Activated effector memory CD4-positive, alpha-beta T cell treated with anti-CD3 and anti-CD28 coated beads, Interleukin-2, amount 50 U/mL, for 16 hours (primary cell): ENCODE measurements around the gene OBSCN.

ENCODE experiments used
- DNase-seq: peaks from one replicate; pipeline ENCODE4 v3.0.0-alpha.2; 2020

The OBSCN gene

GRCh38 chr1:228392111-228392936 is 184.5 kb downstream of the OBSCN start:
- DNase-seq: peak; percentile 56

GRCh38 chr1:228393268-228393701 is 185.4 kb downstream of the OBSCN start:
- DNase-seq: peak; percentile 58

DNA sequence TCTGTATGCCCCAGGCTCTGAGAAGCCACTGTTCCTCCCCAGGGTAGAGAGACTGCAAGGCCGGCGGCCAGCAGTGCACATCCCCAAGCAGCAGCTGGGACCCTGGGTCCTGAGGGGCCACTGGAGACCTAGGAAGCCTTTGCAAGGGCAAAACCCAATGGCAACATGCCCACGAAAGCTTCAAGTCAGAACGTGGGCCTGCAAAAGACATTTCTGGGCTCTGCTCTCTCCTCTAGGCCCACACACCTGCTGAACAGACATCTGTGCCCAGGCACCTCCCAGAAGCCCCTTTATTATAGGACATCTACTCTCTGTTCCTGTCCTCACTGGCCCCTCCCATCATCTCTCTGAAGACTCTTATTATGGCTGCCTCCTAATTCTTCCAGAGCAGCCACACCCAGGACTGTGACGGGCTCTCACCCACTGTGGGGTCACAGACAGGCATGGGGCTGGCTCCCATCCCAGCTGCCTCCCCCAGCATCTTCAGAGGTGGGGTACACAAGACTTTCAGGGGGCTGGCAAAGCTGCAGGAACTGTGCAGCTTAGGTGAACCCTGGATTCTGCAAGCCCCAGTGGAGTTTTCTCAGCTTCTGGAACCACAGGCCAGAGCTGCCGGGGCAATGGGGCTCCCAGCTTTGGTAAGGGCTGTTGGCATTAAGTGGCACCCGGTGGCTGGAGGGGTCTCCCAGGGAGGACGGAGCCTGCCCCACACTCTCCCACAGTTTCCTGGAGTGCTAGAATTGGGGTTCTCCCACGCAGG is 186.1 kb downstream of the OBSCN start:
- DNase-seq: peak; percentile 59

GRCh38 chr1:228394571-228395394 is 186.9 kb downstream of the OBSCN start:
- DNase-seq: peak; percentile 59

DNA sequence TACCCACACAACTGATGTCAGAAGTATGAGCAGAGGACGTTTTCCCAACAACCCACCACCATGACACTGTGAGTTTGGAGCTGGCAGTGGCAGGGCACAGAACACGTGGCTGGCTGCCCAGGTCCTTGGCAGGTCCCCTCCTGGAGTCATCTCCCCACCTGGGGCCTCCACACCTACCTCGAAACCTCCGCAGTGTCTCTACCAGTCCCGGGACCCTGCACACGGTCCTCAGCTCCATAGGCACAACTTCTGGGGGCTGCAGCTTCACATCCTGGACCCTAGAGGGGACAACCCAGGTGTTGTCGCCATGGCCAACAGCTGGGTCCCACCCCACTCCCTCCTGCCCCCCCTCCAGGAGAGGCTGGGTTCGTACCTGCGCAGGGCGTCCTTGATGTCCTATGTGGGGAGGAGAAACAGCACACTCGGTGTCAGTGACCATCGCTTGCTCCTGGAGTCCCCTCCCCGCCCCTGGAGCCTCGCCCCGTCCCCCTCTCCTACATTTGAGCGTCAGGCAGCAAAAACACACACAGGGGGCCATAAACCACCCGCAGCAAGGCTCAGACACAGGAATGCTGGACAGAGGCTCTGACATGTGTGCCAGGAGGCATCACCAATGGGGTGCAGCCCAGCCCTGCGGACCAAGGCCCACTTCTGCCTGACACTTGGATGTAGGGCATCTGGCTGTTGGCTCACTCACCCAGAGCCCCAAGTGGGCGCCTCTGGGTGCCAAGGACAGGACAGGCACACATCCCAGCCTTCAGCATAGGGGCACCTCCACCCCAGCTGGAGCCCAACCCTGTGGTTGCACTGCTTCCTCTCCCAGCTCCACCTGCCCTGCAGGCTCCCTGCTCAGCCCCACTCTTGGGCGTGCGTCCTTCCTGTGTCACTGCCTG is 189.2 kb downstream of the OBSCN start:
- peak; percentile 64 for DNase-seq

GRCh38 chr1:228397966-228398365 is 190.1 kb downstream of the OBSCN start:
- peak; percentile 34 for DNase-seq

GRCh38 chr1:228398741-228399461 is 191.1 kb downstream of the OBSCN start:
- DNase-seq: peak; percentile 58

DNA sequence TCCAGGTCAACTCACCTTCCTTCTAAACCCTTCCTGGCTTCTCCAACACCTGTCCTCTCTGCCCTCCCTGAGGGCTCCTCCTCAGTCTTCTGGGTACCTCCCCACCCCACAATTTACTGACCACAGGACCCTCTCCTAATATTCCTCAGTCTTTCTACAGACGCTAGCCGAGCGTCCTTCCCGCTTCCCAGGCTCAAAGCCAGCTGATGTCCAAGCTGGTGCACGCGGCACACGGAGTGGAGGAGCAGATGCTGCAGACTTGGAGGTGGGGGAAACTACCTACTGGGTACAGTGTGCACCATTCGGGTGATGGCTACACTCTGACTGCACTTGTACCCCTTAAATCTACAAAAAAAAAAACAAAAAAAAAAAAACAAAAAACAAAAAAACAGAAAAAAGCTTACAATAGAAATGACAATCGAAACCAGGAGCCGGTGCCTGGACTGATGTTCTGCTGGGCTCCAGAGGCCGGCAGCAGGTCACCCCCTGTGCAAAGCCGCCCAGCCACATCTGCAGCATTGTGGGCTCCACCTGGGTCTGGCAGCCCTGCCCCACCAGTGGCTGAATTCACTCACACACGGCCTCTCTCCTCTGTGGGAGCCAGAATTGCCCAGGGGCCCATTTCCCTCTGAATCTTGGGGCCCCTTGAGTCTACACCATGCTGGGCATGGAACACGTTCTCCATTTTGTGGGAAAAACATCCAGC is 191.8 kb downstream of the OBSCN start:
- DNase-seq: peak; percentile 47

DNA sequence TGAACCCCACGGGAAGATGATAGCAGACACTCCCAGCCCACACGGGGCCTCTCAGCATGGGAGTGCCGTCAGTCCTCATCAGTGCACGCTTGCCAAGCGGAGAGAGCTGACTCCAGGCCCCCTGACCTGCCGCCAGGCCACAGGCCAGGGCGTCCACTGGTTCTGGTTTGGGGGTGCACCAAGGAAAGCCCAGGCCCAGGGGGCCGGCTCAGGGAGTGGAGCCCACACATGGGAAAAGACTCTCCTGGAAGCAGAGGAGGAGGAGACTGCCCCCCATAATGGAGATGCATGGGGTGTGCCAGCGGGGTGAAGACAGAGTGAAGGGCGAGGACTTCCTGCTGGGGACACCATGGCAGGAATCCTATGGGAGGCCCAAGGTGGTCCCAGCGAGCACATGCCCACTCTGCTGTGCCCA is 192.4 kb downstream of the OBSCN start:
- peak; percentile 42 for DNase-seq

GRCh38 chr1:228400692-228401454 is 193.0 kb downstream of the OBSCN start:
- DNase-seq: peak; percentile 56

GRCh38 chr1:228401782-228402640 is 194.2 kb downstream of the OBSCN start:
- peak; percentile 61 for DNase-seq

GRCh38 chr1:228402641-228403025 is 194.8 kb downstream of the OBSCN start:
- DNase-seq: peak; percentile 54

- DNase-seq: peak; percentile 60
Measured at GRCh38 chr1:228403231-228403631, 195.4 kb downstream of the OBSCN start.

- DNase-seq: peak; percentile 67
Measured at GRCh38 chr1:228404107-228404720, 196.4 kb downstream of the OBSCN start.

GRCh38 chr1:228405200-228405978 is 197.5 kb downstream of the OBSCN start:
- DNase-seq: peak; percentile 64

DNA sequence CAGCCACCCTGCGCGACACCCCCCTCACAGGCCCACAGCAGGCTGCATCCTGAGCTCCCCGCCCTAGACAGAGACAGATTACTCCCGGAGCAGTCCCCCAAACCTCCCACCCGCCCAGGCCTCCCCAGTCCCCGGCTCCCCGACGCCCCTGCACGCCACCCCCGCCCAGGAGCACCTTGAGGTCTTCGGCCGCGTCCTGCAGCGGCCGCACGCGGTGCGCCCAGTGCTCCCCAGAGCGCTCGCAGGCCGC is 198.1 kb downstream of the OBSCN start:
- no peak for DNase-seq

GRCh38 chr1:228407106-228408040 is 199.5 kb downstream of the OBSCN start:
- DNase-seq: peak; percentile 61
